ENCODE results near the gene IL1RN. TPM values are rescaled to one million over a fixed set of nuclear protein-coding genes. Genes with fewer than 3 reads are reported as not detected.

IL1RN gene
- total and polyA plus RNA-seq, 9 donors = 0.22 to 4.0 (median 0.60) TPM

GRCh38 chr2:113103277-113103676 is 24.1 kb upstream of the IL1RN start:
- no peaks in the 10 kb centered on the region for H3K9me3 ChIP-seq (replicated peaks; ENCODE audit: control insufficient read depth, low read depth, low read length)
- WGBS (ENCODE audit: insufficient coverage) = 90% methylated on average over 4 of the region's 4 CpGs

GRCh38 chr2:113104054-113104611 is 23.3 kb upstream of the IL1RN start:
- no peak overlapping the region for H3K4me3 ChIP-seq (ENCODE audit: low read length)
- DNase-seq = no peak
- H3K36me3 ChIP-seq (ENCODE audit: control insufficient read depth, insufficient read depth, low read length) = no peaks in the 10 kb centered on the region
- H3K9me3 ChIP-seq (replicated peaks; ENCODE audit: control insufficient read depth, low read depth, low read length) = no peaks in the 10 kb centered on the region
- H3K27ac ChIP-seq (ENCODE audit: low read length) = no peak overlapping the region
- H3K27me3 ChIP-seq (ENCODE audit: control insufficient read depth, insufficient read depth, low read length) = no peaks in the 10 kb centered on the region
- no peaks in the 10 kb centered on the region for H3K4me1 ChIP-seq (ENCODE audit: control insufficient read depth, insufficient read depth, low read length)
- WGBS (ENCODE audit: insufficient coverage) = 86% methylated on average over 2 of the region's 3 CpGs

More at GRCh38 chr2:113103277-113103676, 24.1 kb upstream of the IL1RN start:
- H3K36me3 ChIP-seq (ENCODE audit: control insufficient read depth, insufficient read depth, low read length) = no peaks in the 10 kb centered on the region
- H3K4me3 ChIP-seq (ENCODE audit: low read length) = no peak overlapping the region
- H3K27ac ChIP-seq (ENCODE audit: low read length) = no peak overlapping the region
- no peak for DNase-seq
- H3K27me3 ChIP-seq (ENCODE audit: control insufficient read depth, insufficient read depth, low read length) = no peaks in the 10 kb centered on the region
- H3K4me1 ChIP-seq (ENCODE audit: control insufficient read depth, insufficient read depth, low read length) = no peaks in the 10 kb centered on the region

GRCh38 chr2:113105047-113105785 is 22.2 kb upstream of the IL1RN start:
- Histone ChIP-seq H3K27me3 (ENCODE audit: control insufficient read depth, insufficient read depth, low read length) (no peaks in the 10 kb centered on the region), H3K4me3 (ENCODE audit: low read length) (no peak overlapping the region), H3K9me3 (replicated peaks; ENCODE audit: control insufficient read depth, low read depth, low read length) (no peaks in the 10 kb centered on the region), H3K27ac (ENCODE audit: low read length) (no peak overlapping the region), H3K4me1 (ENCODE audit: control insufficient read depth, insufficient read depth, low read length) (no peaks in the 10 kb centered on the region), H3K36me3 (ENCODE audit: control insufficient read depth, insufficient read depth, low read length) (no peaks in the 10 kb centered on the region)
- 83% methylated on average over 3 of the region's 6 CpGs for WGBS (ENCODE audit: insufficient coverage)
- no peak for DNase-seq

GRCh38 chr2:113111121-113111520 is 16.3 kb upstream of the IL1RN start:
- Histone ChIP-seq H3K27me3 (ENCODE audit: control insufficient read depth, insufficient read depth, low read length) (no peaks in the 10 kb centered on the region), H3K27ac (ENCODE audit: low read length) (no peak overlapping the region), H3K4me1 (ENCODE audit: control insufficient read depth, insufficient read depth, low read length) (no peaks in the 10 kb centered on the region), H3K9me3 (replicated peaks; ENCODE audit: control insufficient read depth, low read depth, low read length) (no peaks in the 10 kb centered on the region), H3K36me3 (ENCODE audit: control insufficient read depth, insufficient read depth, low read length) (no peaks in the 10 kb centered on the region), H3K4me3 (ENCODE audit: low read length) (no peak overlapping the region)
- DNase-seq = no peak
- 100% methylated on average over 1 of the region's 3 CpGs for WGBS (ENCODE audit: insufficient coverage)

GRCh38 chr2:113111823-113112287 is 15.5 kb upstream of the IL1RN start:
- H3K27ac ChIP-seq (ENCODE audit: low read length) = no peak overlapping the region

GRCh38 chr2:113112441-113112840 is 15.0 kb upstream of the IL1RN start:
- H3K36me3 ChIP-seq (ENCODE audit: control insufficient read depth, insufficient read depth, low read length) = no peaks in the 10 kb centered on the region
- no peak overlapping the region for H3K4me3 ChIP-seq (ENCODE audit: low read length)
- DNase-seq = no peak
- no CpG with 5 or more reads among the region's 8 CpGs for WGBS (ENCODE audit: insufficient coverage)
- H3K27ac ChIP-seq (ENCODE audit: low read length) = no peak overlapping the region
- H3K27me3 ChIP-seq (ENCODE audit: control insufficient read depth, insufficient read depth, low read length) = no peaks in the 10 kb centered on the region
- H3K9me3 ChIP-seq (replicated peaks; ENCODE audit: control insufficient read depth, low read depth, low read length) = no peaks in the 10 kb centered on the region
- no peaks in the 10 kb centered on the region for H3K4me1 ChIP-seq (ENCODE audit: control insufficient read depth, insufficient read depth, low read length)

More at GRCh38 chr2:113111823-113112287, 15.5 kb upstream of the IL1RN start:
- H3K27me3 ChIP-seq (ENCODE audit: control insufficient read depth, insufficient read depth, low read length) = no peaks in the 10 kb centered on the region
- 70% methylated on average over 3 of the region's 6 CpGs for WGBS (ENCODE audit: insufficient coverage)
- DNase-seq = no peak
- H3K4me3 ChIP-seq (ENCODE audit: low read length) = no peak overlapping the region
- H3K9me3 ChIP-seq (replicated peaks; ENCODE audit: control insufficient read depth, low read depth, low read length) = no peaks in the 10 kb centered on the region
- no peaks in the 10 kb centered on the region for H3K36me3 ChIP-seq (ENCODE audit: control insufficient read depth, insufficient read depth, low read length)
- no peaks in the 10 kb centered on the region for H3K4me1 ChIP-seq (ENCODE audit: control insufficient read depth, insufficient read depth, low read length)

- Histone ChIP-seq H3K9me3 (replicated peaks; ENCODE audit: control insufficient read depth, low read depth, low read length) (no peaks in the 10 kb centered on the region), H3K27ac (ENCODE audit: low read length) (no peak overlapping the region), H3K4me3 (ENCODE audit: low read length) (no peak overlapping the region), H3K36me3 (ENCODE audit: control insufficient read depth, insufficient read depth, low read length) (no peaks in the 10 kb centered on the region), H3K27me3 (ENCODE audit: control insufficient read depth, insufficient read depth, low read length) (no peaks in the 10 kb centered on the region), H3K4me1 (ENCODE audit: control insufficient read depth, insufficient read depth, low read length) (no peaks in the 10 kb centered on the region)
- WGBS (ENCODE audit: insufficient coverage) = no CpG with 5 or more reads among the region's 6 CpGs
- DNase-seq = no peak
Observed at GRCh38 chr2:113112871-113113270, 14.5 kb upstream of the IL1RN start.

- Histone ChIP-seq H3K4me3 (ENCODE audit: low read length) (no peak overlapping the region), H3K27me3 (ENCODE audit: control insufficient read depth, insufficient read depth, low read length) (no peaks in the 10 kb centered on the region), H3K9me3 (replicated peaks; ENCODE audit: control insufficient read depth, low read depth, low read length) (no peaks in the 10 kb centered on the region), H3K4me1 (ENCODE audit: control insufficient read depth, insufficient read depth, low read length) (no peaks in the 10 kb centered on the region), H3K36me3 (ENCODE audit: control insufficient read depth, insufficient read depth, low read length) (no peaks in the 10 kb centered on the region), H3K27ac (ENCODE audit: low read length) (no peak overlapping the region)
- 40% methylated on average over 2 of the region's 3 CpGs for WGBS (ENCODE audit: insufficient coverage)
- DNase-seq = no peak
Observed at GRCh38 chr2:113113807-113114206, 13.6 kb upstream of the IL1RN start.

- no peak overlapping the region for H3K4me3 ChIP-seq (ENCODE audit: low read length)
- no peaks in the 10 kb centered on the region for H3K4me1 ChIP-seq (ENCODE audit: control insufficient read depth, insufficient read depth, low read length)
- no peak overlapping the region for H3K27ac ChIP-seq (ENCODE audit: low read length)
- H3K36me3 ChIP-seq (ENCODE audit: control insufficient read depth, insufficient read depth, low read length) = no peaks in the 10 kb centered on the region
- H3K27me3 ChIP-seq (ENCODE audit: control insufficient read depth, insufficient read depth, low read length) = no peaks in the 10 kb centered on the region
- H3K9me3 ChIP-seq (replicated peaks; ENCODE audit: control insufficient read depth, low read depth, low read length) = no peaks in the 10 kb centered on the region
- 70% methylated on average over 3 of the region's 6 CpGs for WGBS (ENCODE audit: insufficient coverage)
- DNase-seq = no peak
Observed at GRCh38 chr2:113114224-113114945, 13.0 kb upstream of the IL1RN start.

GRCh38 chr2:113114996-113115395 is 12.4 kb upstream of the IL1RN start:
- 72% methylated on average over 3 of the region's 4 CpGs for WGBS (ENCODE audit: insufficient coverage)
- H3K9me3 ChIP-seq (replicated peaks; ENCODE audit: control insufficient read depth, low read depth, low read length) = no peaks in the 10 kb centered on the region
- DNase-seq = no peak
- H3K27ac ChIP-seq (ENCODE audit: low read length) = no peak overlapping the region
- no peaks in the 10 kb centered on the region for H3K27me3 ChIP-seq (ENCODE audit: control insufficient read depth, insufficient read depth, low read length)
- no peaks in the 10 kb centered on the region for H3K36me3 ChIP-seq (ENCODE audit: control insufficient read depth, insufficient read depth, low read length)
- no peak overlapping the region for H3K4me3 ChIP-seq (ENCODE audit: low read length)
- no peaks in the 10 kb centered on the region for H3K4me1 ChIP-seq (ENCODE audit: control insufficient read depth, insufficient read depth, low read length)
